Ishikawa (cell line): ENCODE results near the gene HTT.

Source experiments
- NFIC ChIP-seq: IDR thresholded peaks from 2 replicates; pipeline ENCODE4 v1.6.1; 2012
- RAD21 ChIP-seq: IDR thresholded peaks from 2 replicates; pipeline ENCODE4 v1.6.1; 2012; ENCODE audit warnings: low read depth
- TEAD4 ChIP-seq: IDR thresholded peaks from 2 replicates; pipeline ENCODE4 v1.6.1; 2012

DNA sequence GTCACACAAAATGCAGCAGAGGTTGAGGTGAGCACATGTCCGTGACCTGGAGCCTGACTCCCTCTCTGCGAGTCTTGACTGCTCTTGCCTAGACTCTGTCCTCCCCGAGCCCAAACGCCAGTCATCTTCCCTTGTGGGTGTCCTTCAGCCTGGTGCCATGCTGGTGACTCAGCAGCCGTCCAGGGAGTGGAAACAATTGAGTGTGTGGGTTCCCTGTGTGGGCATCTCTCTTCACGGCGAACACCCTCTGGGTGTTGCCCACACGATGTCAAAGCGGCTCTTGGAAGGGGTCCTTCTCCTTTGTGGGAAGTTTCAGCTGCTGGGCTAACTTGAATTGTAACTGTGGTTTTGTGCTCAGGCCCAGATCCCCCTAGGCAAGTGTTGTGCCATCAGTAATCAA lies 157.0 kb downstream of the HTT start:
- TF ChIP-seq NFIC (no peak), RAD21 (no peak), TEAD4 (no peak)
